Occipital lobe (tissue), 3 donors: ENCODE results near the gene PPM1K. TPM values are rescaled to one million over a fixed set of nuclear protein-coding genes. Genes with fewer than 3 reads are reported as not detected.

Experiments used
- DNase-seq: peaks from one replicate; lab custom pipeline; 2025; lab: John Stamatoyannopoulos, UW
- small RNA-seq: library from RNA; depleted of rRNA; stranded (forward); fragments of <200 nt; gene quantifications from one replicate; pipeline ENCODE3, GENCODE V24; 2014
- total RNA-seq: library from RNA; depleted of rRNA; stranded (reverse); fragments of >200 nt; gene quantifications from one replicate; pipeline ENCODE4 v1.2.3, GENCODE V29; 2014

Gene PPM1K
- total RNA-seq, 1 donor from 2014 or later: 125 TPM

- no peak for DNase-seq
Measured at GRCh38 chr4:88219099-88219498, 65.3 kb downstream of the PPM1K start.

DNA sequence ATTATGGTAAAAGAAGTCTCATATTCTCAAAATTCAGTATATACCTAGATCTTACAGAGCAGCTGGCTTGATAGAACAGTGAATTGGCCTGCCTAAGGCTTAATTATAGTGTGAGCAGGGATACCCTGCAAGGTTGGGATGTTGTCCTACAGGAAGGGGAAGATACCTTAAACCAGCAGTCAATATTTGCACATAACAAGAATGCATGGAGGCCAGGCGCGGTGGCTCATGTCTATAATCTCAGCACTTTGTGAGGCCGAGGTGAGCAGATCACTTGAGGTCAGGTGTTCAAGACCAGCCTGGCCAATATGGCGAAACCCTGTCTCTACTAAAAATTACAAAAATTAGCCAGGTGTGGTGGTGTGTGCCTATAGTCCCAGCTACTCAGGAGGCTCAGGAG is 67.2 kb downstream of the PPM1K start:
- no peak for DNase-seq

- DNase-seq: no peak
Measured at GRCh38 chr4:88216395-88216794, 68.0 kb downstream of the PPM1K start.

- no peak for DNase-seq
Measured at GRCh38 chr4:88215351-88215750, 69.0 kb downstream of the PPM1K start.

DNA sequence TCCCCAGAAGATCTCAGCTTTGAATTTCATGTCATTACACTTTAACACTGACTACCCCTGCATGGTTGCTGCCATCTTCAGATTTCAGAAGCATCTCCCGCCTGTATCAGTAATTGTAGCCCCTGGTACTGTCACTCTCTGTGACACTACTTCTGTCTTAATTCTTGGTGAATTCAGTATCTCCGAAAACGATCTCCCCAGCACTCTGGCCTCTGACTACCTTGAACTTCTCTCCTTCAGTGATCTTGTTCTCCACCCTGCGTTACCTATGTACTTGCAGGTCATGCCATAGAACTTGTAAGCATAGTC is 72.2 kb downstream of the PPM1K start:
- DNase-seq: no peak

GRCh38 chr4:88211473-88212252 is 72.7 kb downstream of the PPM1K start:
- peak; percentile 18 for DNase-seq

DNA sequence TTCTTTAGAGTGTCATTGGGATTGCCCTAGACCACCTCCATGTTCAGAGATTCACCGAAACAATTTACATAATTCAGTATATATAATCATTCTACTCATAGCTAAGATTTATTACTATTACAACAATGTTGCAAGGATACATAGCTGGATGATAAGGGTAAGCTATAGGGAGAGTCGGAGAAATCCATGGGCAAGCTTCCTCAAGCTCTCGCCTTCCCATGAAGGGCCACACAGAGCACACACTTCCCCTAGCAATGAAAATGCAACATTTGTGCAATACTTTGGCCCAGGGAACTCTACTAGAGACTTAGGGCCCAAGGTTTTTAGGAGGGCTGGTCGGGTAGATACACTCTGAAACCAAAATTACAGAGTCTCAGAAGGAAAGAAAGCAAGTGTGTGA is 76.2 kb downstream of the PPM1K start:
- DNase-seq: no peak

Small RNA genes lying within 50 kb of the gene (small RNA-seq; reads per million reads assigned to genes)
- gene RF00019 (not detected), gene RNU6-1298P (not detected)

Other genes starting within 250 kb of the PPM1K start
- 25.1 TPM for gene ABCG2, start 125.9 kb downstream of the PPM1K start, total RNA-seq
- 4.1 TPM for gene HERC6, start 94.3 kb upstream of the PPM1K start, total RNA-seq
- gene HERC5, start 172.6 kb upstream of the PPM1K start, total RNA-seq: 2.5 TPM
- 70.8 TPM for gene PYURF, start 239.2 kb upstream of the PPM1K start, total RNA-seq